ENCODE measurements around the gene COL13A1.
A peak's percentile ranks its signal among the peaks of the same experiment; 100 is the strongest.

COL13A1 gene

DNA sequence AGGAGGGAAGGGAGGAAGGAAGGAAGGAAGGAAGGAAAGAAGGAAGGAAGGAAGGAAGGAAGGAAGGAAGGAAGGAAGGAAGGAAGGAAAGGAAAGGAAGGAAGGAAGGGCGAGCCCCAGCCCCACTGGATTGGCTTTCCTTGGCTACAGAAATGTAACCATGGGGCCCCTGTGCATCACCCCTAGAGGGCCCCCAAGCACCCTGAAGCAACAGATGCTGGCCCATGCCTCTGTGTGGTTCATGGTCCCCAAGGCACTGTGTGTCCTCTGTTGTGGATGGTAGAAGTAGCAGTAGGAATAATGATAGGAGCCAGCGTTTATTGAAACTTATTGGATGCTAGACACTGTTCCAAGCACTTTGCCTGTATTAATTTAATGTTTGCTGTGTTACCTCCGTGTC is 134.4 kb downstream of the COL13A1 start:
- TF ChIP-seq, protein P1, sequence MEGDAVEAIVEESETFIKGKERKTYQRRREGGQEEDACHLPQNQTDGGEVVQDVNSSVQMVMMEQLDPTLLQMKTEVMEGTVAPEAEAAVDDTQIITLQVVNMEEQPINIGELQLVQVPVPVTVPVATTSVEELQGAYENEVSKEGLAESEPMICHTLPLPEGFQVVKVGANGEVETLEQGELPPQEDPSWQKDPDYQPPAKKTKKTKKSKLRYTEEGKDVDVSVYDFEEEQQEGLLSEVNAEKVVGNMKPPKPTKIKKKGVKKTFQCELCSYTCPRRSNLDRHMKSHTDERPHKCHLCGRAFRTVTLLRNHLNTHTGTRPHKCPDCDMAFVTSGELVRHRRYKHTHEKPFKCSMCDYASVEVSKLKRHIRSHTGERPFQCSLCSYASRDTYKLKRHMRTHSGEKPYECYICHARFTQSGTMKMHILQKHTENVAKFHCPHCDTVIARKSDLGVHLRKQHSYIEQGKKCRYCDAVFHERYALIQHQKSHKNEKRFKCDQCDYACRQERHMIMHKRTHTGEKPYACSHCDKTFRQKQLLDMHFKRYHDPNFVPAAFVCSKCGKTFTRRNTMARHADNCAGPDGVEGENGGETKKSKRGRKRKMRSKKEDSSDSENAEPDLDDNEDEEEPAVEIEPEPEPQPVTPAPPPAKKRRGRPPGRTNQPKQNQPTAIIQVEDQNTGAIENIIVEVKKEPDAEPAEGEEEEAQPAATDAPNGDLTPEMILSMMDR (IDR thresholded peaks at IDR 0.05; ENCODE audit: low read depth, low read length): peak; percentile 68
- TF ChIP-seq MAX (IDR thresholded peaks at IDR 0.05; ENCODE audit: low read depth, low read length): no peak
- H3K4me3 ChIP-seq (ENCODE audit: low read depth, low read length): no peak overlapping the region
- peak; percentile 55 for DNase-seq (ENCODE audit: low read depth)

DNA sequence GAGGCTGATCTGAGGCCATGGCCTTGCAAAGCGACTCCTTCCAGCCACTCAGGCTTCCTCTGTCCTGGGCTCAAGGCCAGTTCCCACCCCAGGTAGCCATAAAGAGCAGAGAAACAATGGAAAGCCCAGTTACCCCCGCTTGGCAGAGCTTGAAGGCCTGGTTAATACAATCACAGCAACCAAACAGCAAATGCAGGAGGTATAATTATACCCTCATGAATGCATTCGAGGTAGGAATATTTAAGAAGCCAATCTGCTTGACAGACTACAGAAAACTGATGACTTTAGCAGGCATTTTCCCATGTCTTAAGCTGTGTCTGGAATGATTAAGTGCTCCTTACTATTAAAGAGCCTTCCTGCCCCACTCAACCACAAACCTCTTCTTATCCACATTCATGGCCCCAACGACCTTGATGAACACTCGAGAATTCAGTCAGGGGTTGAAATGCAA is 136.9 kb downstream of the COL13A1 start:
- TF ChIP-seq POLR2A (IDR thresholded peaks at IDR 0.05; ENCODE audit: extremely low read depth, insufficient read length) (no peak), MYC (IDR thresholded peaks at IDR 0.05; ENCODE audit: low read depth, low read length) (no peak), MAX (IDR thresholded peaks at IDR 0.05; ENCODE audit: low read depth, low read length) (no peak)
- TF ChIP-seq, protein P1 (IDR thresholded peaks at IDR 0.05; ENCODE audit: low read depth, low read length): no peak
- no peak for DNase-seq (ENCODE audit: low read depth)
- no peak overlapping the region for H3K4me3 ChIP-seq (ENCODE audit: low read depth, low read length)

GRCh38 chr10:69939061-69939460 is 137.4 kb downstream of the COL13A1 start:
- H3K4me3 ChIP-seq (ENCODE audit: low read depth, low read length): no peak overlapping the region
- no peak for DNase-seq (ENCODE audit: low read depth)
- TF ChIP-seq MYC (IDR thresholded peaks at IDR 0.05; ENCODE audit: low read depth, low read length) (no peak), POLR2A (IDR thresholded peaks at IDR 0.05; ENCODE audit: extremely low read depth, insufficient read length) (no peak), MAX (IDR thresholded peaks at IDR 0.05; ENCODE audit: low read depth, low read length) (no peak)
- TF ChIP-seq, protein P1 (IDR thresholded peaks at IDR 0.05; ENCODE audit: low read depth, low read length): no peak

DNA sequence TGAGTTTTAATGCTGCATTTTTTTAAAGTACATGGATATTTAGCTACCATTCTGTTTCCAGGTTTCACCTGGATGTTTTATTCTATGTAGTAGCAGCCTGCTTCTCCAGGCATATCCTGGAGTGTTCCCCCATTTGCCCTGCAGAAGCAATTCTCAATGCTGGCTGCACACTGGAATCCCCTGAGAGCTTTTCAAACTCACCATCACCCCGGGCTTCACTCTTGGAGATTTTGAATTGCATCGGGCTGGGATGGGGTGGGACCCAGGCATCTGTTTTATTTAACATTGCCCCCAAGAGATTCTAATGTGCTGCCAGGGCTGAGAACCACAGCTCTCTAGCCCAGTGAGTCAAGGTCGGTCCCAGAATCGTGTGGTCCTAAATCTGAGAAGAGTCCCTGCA is 137.8 kb downstream of the COL13A1 start:
- no peak for TF ChIP-seq MYC (IDR thresholded peaks at IDR 0.05; ENCODE audit: low read depth, low read length)
- TF ChIP-seq POLR2A (IDR thresholded peaks at IDR 0.05; ENCODE audit: extremely low read depth, insufficient read length): no peak
- H3K4me3 ChIP-seq (ENCODE audit: low read depth, low read length): no peak overlapping the region
- DNase-seq (ENCODE audit: low read depth): no peak

- no peak overlapping the region for H3K4me3 ChIP-seq (ENCODE audit: low read depth, low read length)
- no peak for DNase-seq (ENCODE audit: low read depth)
- TF ChIP-seq, protein P1 (IDR thresholded peaks at IDR 0.05; ENCODE audit: low read depth, low read length): no peak
- TF ChIP-seq POLR2A (IDR thresholded peaks at IDR 0.05; ENCODE audit: extremely low read depth, insufficient read length): no peak
- no peak for TF ChIP-seq MYC (IDR thresholded peaks at IDR 0.05; ENCODE audit: low read depth, low read length)
- no peak for TF ChIP-seq MAX (IDR thresholded peaks at IDR 0.05; ENCODE audit: low read depth, low read length)
Observed at GRCh38 chr10:69941730-69942129, 140.0 kb downstream of the COL13A1 start.

- no peak overlapping the region for H3K4me3 ChIP-seq (ENCODE audit: low read depth, low read length)
- no peak for DNase-seq (ENCODE audit: low read depth)
- TF ChIP-seq POLR2A (IDR thresholded peaks at IDR 0.05; ENCODE audit: extremely low read depth, insufficient read length) (no peak), MAX (IDR thresholded peaks at IDR 0.05; ENCODE audit: low read depth, low read length) (no peak), MYC (IDR thresholded peaks at IDR 0.05; ENCODE audit: low read depth, low read length) (no peak)
- TF ChIP-seq, protein P1 (IDR thresholded peaks at IDR 0.05; ENCODE audit: low read depth, low read length): no peak
Observed at GRCh38 chr10:69943292-69943820, 141.7 kb downstream of the COL13A1 start.
